HCT116 (cell line): Measurements from ENCODE around the gene LCE7A.

ENCODE experiments used
- EGR1 ChIP-seq: IDR thresholded peaks from 2 replicates; pipeline ENCODE4 v1.6.1; 2012; ENCODE audit warnings: low read depth
- POLR2A ChIP-seq: IDR thresholded peaks from 2 replicates; pipeline ENCODE4 v1.7.0; 2011; ENCODE audit warnings: borderline replicate concordance; ENCODE audit not compliant: insufficient read depth, insufficient read length; ENCODE audit errors: extremely low read depth
- YY1 ChIP-seq: IDR thresholded peaks from 2 replicates; pipeline ENCODE4 v1.6.1; 2011; ENCODE audit warnings: low read length, low read depth, moderate library complexity, mild to moderate bottlenecking; ENCODE audit not compliant: insufficient replicate concordance; ENCODE audit errors: extremely low read depth
- ZFX ChIP-seq: fragments of 450-650 bp; IDR thresholded peaks from 2 replicates; pipeline ENCODE4 v1.6.1; 2017
- TF ChIP-seq, protein P1 (sequence below), 3 experiments: fragments of 200-600 bp in 1 of 3; sonication (generic) in 1 of 3; IDR thresholded peaks in 2 of 3; conservative IDR thresholded peaks in 1 of 3; 2 replicates each; pipeline ENCODE4 v1.5.1; 2012 to 2017; ENCODE audit warnings: low read depth in 2 of 3, low read length in 2 of 3, antibody characterized with exemption in 1 of 3, borderline replicate concordance in 1 of 3, control low read depth in 1 of 3, mild to moderate bottlenecking in 1 of 3, mixed read lengths in 1 of 3, mixed run types in 1 of 3, moderate library complexity in 1 of 3; ENCODE audit not compliant: insufficient read depth in 1 of 3
- TF ChIP-seq, protein P2 (sequence below): IDR thresholded peaks from 2 replicates; pipeline ENCODE4 v1.6.1; 2012

DNA sequence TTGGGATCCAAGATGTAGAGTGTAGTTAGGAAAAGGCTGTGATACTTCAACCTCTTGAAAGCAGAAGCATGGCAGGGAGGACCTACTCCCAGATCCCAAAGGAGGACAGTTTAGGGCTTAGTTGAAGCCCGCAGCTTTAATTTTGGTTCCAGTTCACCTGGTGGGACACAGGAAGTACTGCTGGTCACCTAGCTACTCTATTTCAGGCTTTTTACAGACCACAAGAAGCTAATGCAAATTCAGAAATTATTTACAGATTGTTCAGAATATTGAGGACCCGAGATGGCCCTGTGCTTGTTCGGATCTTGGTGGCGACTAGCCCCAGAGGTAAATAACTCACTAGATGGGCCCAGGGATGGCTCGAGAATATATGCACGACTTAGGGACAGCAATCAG is 11.9 kb downstream of the LCE7A start:
- TF ChIP-seq ZFX (no peak), YY1 (no peak), POLR2A (no peak), EGR1 (no peak)
- TF ChIP-seq, protein P1, sequence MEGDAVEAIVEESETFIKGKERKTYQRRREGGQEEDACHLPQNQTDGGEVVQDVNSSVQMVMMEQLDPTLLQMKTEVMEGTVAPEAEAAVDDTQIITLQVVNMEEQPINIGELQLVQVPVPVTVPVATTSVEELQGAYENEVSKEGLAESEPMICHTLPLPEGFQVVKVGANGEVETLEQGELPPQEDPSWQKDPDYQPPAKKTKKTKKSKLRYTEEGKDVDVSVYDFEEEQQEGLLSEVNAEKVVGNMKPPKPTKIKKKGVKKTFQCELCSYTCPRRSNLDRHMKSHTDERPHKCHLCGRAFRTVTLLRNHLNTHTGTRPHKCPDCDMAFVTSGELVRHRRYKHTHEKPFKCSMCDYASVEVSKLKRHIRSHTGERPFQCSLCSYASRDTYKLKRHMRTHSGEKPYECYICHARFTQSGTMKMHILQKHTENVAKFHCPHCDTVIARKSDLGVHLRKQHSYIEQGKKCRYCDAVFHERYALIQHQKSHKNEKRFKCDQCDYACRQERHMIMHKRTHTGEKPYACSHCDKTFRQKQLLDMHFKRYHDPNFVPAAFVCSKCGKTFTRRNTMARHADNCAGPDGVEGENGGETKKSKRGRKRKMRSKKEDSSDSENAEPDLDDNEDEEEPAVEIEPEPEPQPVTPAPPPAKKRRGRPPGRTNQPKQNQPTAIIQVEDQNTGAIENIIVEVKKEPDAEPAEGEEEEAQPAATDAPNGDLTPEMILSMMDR (IDR thresholded peaks at IDR 0.05 in 2 of 3, conservative IDR thresholded peaks at IDR 0.05 in 1 of 3; ENCODE audit: borderline replicate concordance in 1 of 3, insufficient read depth in 1 of 3, low read depth in 2 of 3, low read length in 2 of 3) = no peak
- TF ChIP-seq, protein P2, sequence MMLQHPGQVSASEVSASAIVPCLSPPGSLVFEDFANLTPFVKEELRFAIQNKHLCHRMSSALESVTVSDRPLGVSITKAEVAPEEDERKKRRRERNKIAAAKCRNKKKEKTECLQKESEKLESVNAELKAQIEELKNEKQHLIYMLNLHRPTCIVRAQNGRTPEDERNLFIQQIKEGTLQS = no peak
